Measurements from ENCODE around the gene CTNNA1. TPM values are rescaled to one million over a fixed set of nuclear protein-coding genes. Genes with fewer than 3 reads are reported as not detected.

Gene CTNNA1
- total RNA-seq, 1 donor from 2014 or later, result 397 TPM

DNA sequence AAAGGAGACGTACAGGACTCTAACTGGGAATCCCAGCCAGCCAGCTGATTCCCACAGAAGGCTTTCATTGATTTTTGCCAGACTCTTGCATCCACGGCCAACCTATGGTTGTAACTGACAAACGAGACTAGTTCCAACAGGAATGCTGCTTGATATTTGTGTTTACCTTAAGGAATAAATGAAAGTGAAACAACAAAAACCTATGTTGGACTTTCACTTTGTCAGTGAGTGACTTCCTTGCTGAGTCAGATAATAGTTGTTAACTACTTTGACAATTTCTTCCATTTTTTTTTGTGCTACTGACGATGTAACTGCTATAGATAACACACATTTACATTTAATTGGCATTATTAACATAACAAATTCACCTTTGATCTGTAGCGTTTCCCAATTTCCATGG is 185.3 kb downstream of the CTNNA1 start:
- TF ChIP-seq, protein P1, sequence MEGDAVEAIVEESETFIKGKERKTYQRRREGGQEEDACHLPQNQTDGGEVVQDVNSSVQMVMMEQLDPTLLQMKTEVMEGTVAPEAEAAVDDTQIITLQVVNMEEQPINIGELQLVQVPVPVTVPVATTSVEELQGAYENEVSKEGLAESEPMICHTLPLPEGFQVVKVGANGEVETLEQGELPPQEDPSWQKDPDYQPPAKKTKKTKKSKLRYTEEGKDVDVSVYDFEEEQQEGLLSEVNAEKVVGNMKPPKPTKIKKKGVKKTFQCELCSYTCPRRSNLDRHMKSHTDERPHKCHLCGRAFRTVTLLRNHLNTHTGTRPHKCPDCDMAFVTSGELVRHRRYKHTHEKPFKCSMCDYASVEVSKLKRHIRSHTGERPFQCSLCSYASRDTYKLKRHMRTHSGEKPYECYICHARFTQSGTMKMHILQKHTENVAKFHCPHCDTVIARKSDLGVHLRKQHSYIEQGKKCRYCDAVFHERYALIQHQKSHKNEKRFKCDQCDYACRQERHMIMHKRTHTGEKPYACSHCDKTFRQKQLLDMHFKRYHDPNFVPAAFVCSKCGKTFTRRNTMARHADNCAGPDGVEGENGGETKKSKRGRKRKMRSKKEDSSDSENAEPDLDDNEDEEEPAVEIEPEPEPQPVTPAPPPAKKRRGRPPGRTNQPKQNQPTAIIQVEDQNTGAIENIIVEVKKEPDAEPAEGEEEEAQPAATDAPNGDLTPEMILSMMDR (IDR thresholded peaks at IDR 0.05; ENCODE audit: insufficient read depth, low read length, poor library complexity, severe bottlenecking), result no peak
- Histone ChIP-seq H3K27me3 (ENCODE audit: control insufficient read depth, insufficient read depth, low read length) (no peaks in the 10 kb centered on the region), H3K36me3 (ENCODE audit: control insufficient read depth, insufficient read depth, low read length) (peaks cover 4% of the 10 kb centered on the region), H3K4me3 (ENCODE audit: low read depth, low read length) (no peak overlapping the region)
- no peak for DNase-seq (ENCODE audit: low read depth)

DNA sequence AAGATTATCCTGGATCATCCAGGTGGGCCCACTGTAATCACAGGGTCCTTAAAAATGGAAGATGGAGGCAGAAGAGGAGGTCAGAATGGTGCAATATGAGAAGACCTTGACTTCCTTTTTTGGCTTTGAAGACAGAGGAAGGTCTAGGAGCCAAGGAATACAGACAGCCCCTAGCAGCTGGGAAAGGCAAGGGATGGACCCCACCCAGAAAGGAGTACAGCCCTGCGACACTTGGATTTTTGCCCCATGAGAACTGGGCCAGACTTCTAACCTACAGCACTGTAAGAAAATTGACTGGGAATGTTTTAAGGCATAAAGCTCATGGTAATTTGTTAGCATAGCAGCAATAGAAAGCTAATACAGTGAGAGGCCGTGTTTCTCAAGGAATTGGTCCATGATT is 188.8 kb downstream of the CTNNA1 start:
- TF ChIP-seq, protein P1 (IDR thresholded peaks at IDR 0.05; ENCODE audit: insufficient read depth, low read length, poor library complexity, severe bottlenecking), result no peak
- no peak for DNase-seq (ENCODE audit: low read depth)
- no peak overlapping the region for H3K4me3 ChIP-seq (ENCODE audit: low read depth, low read length)
- no peaks in the 10 kb centered on the region for H3K27me3 ChIP-seq (ENCODE audit: control insufficient read depth, insufficient read depth, low read length)
- H3K36me3 ChIP-seq (ENCODE audit: control insufficient read depth, insufficient read depth, low read length), result no peaks in the 10 kb centered on the region

DNA sequence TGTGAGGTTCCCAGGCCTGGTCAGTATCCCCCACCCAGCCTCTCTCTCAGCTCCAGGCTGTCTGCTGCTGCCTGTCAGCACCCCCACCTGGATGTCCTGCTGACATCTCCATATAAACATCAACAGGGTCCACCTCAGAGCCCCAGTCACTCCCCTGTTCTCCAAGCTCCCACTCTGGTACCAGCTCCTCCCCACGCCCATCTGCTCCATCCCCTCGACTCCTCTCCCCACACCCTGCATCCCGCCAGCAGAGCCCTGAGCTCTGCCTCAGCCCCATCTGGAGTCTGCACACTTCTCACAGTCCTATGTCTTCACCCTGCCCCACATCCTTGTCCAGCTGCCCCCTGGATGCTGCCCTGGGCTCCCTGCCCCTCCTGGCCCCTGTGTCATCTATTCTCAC is 189.6 kb downstream of the CTNNA1 start:
- no peak for DNase-seq (ENCODE audit: low read depth)
- TF ChIP-seq, protein P1 (IDR thresholded peaks at IDR 0.05; ENCODE audit: insufficient read depth, low read length, poor library complexity, severe bottlenecking), result no peak

DNA sequence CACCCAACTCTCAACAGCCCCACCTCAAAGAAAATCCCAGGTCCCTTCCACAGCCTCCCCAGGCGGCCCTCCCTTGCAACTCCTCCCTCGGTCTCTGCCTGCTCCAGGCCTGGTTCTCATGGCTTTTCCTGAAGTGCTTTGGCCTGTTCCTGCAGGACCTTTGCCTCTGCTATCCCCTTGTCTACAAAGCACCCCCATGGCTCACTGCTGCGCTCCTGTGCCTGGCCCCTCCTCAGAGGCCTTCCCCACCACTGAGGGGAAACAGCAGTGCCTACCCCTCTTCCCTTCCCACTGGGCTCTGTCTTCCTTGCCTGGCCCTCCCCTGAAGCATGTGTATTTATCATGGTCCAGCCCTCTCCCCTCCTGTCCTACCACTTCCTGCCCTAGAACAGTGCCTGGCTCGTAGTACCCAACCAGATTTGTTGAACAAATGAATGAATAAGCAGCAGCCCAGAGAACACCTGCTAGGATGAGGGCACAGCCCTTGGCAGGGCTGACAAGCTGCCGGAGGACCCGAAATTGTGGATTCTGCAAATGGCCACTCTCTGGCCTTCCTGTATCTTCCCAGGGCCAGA is 190.5 kb downstream of the CTNNA1 start:
- no peak for DNase-seq (ENCODE audit: low read depth)
- TF ChIP-seq, protein P1 (IDR thresholded peaks at IDR 0.05; ENCODE audit: insufficient read depth, low read length, poor library complexity, severe bottlenecking), result no peak

More for the DNA sequence above, 189.6 kb downstream of the CTNNA1 start:
- Histone ChIP-seq H3K27me3 (ENCODE audit: control insufficient read depth, insufficient read depth, low read length) (no peaks in the 10 kb centered on the region), H3K36me3 (ENCODE audit: control insufficient read depth, insufficient read depth, low read length) (no peaks in the 10 kb centered on the region), H3K4me3 (ENCODE audit: low read depth, low read length) (no peak overlapping the region)

DNA sequence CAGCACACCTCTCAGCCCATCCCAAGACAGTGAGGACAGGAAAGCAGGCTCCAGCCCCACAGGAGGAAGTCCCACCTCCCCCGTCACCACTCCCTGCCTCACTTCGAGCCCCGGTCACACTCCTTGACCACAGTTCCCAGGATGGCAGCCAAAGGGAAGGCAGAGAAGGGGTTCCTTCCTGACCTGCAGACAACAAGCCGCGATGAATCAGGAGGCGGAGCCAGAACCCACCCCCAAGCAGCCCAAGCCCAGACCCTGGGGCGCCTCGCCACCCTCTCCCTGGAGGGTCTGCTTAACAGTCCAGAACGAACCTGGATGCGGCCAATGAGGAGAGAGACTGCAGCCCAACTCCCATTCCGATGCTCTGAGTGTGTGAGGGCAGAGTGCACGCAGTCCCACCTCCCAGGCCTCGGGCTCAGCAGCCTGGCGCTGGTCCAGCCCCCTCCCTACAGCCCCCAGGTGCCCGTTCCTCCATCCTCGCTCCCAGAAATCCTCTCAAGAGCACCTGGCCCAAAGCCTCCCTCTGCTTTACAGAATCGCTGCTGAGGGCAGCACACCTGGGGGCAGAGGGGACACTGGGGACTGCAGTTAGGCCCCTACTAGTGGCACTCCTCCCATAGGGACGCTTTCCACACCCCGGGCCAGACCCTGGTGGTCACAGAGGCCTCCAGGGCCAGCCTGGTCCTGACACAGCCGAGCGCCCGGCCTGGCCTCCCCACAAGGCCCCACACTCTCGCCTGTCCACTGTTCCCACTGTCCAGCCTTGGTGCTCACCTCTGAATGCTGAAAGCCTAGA is 191.5 kb downstream of the CTNNA1 start:
- Histone ChIP-seq H3K4me3 (ENCODE audit: low read depth, low read length) (no peak overlapping the region), H3K36me3 (ENCODE audit: control insufficient read depth, insufficient read depth, low read length) (no peaks in the 10 kb centered on the region), H3K27me3 (ENCODE audit: control insufficient read depth, insufficient read depth, low read length) (no peaks in the 10 kb centered on the region)
- DNase-seq (ENCODE audit: low read depth), result peak; percentile 97
- TF ChIP-seq, protein P1 (IDR thresholded peaks at IDR 0.05; ENCODE audit: insufficient read depth, low read length, poor library complexity, severe bottlenecking), result no peak

More for the DNA sequence above, 190.5 kb downstream of the CTNNA1 start:
- H3K36me3 ChIP-seq (ENCODE audit: control insufficient read depth, insufficient read depth, low read length), result no peaks in the 10 kb centered on the region
- no peak overlapping the region for H3K4me3 ChIP-seq (ENCODE audit: low read depth, low read length)
- no peaks in the 10 kb centered on the region for H3K27me3 ChIP-seq (ENCODE audit: control insufficient read depth, insufficient read depth, low read length)

Data from kidney epithelial cell (primary cell).